ENCODE measurements around the gene DPP10.

DNA sequence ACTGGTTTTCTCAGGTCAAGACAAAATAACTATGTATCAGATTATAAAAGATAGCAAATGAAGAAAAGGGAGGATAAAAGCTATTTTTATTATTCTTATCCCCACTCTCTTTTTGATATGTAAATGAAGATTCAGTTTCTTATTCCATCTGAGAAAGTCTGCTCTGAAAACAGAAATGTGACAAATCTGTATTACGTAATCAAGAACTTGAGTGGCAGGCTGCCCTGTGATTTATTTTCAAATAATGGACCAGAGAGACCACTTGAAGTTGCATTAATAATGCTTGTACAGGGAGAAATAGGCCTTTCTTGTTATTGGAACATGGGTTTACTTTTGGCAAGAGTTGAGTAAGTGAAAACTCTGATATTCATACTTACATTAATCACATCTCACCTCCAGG lies 727.4 kb downstream of the DPP10 start:
- TF ChIP-seq, protein P1, sequence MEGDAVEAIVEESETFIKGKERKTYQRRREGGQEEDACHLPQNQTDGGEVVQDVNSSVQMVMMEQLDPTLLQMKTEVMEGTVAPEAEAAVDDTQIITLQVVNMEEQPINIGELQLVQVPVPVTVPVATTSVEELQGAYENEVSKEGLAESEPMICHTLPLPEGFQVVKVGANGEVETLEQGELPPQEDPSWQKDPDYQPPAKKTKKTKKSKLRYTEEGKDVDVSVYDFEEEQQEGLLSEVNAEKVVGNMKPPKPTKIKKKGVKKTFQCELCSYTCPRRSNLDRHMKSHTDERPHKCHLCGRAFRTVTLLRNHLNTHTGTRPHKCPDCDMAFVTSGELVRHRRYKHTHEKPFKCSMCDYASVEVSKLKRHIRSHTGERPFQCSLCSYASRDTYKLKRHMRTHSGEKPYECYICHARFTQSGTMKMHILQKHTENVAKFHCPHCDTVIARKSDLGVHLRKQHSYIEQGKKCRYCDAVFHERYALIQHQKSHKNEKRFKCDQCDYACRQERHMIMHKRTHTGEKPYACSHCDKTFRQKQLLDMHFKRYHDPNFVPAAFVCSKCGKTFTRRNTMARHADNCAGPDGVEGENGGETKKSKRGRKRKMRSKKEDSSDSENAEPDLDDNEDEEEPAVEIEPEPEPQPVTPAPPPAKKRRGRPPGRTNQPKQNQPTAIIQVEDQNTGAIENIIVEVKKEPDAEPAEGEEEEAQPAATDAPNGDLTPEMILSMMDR (IDR thresholded peaks at IDR 0.05) = no peak
- TF ChIP-seq SIN3A (IDR thresholded peaks at IDR 0.05; ENCODE audit: borderline replicate concordance, insufficient read depth, low read depth, low read length) (no peak), POLR2AphosphoS5 (IDR thresholded peaks at IDR 0.05; ENCODE audit: low read depth, low read length) (no peak)
